Measurements from ENCODE around the gene CPEB4.

- TF ChIP-seq CTCF (IDR thresholded peaks at IDR 0.05): no peak
- TF ChIP-seq ZFX (IDR thresholded peaks at IDR 0.05; ENCODE audit: borderline replicate concordance): no peak
These were observed 115.6 kb downstream of the CPEB4 start for GRCh38 chr5:174003795-174004194.
